H9 (cell line): ENCODE measurements around the gene ANKRD26. TPM values are rescaled to one million over a fixed set of nuclear protein-coding genes. Genes with fewer than 3 reads are reported as not detected.

Source experiments
- DNase-seq: peaks from one replicate; pipeline ENCODE4 v3.0.0-alpha.2; 2017
- H2AFZ ChIP-seq: one replicate; pipeline ENCODE4 v1.6.1; 2013; ENCODE audit warnings: mild to moderate bottlenecking, low read length, control low read depth, moderate library complexity
- H2AK5ac ChIP-seq: 2 replicates; pipeline ENCODE4 v1.6.1; 2013; ENCODE audit warnings: low read length, control low read depth, mixed read lengths; ENCODE audit not compliant: insufficient read length
- H2BK120ac ChIP-seq: one replicate; pipeline ENCODE4 v1.6.1; 2013; ENCODE audit warnings: low read depth, mild to moderate bottlenecking, low read length, control low read depth, inconsistent platforms; ENCODE audit not compliant: poor library complexity, severe bottlenecking
- H2BK12ac ChIP-seq: 2 replicates; pipeline ENCODE4 v1.6.1; 2013; ENCODE audit warnings: low read length, control low read depth, mixed read lengths, low read depth; ENCODE audit not compliant: insufficient read length
- H2BK15ac ChIP-seq: 2 replicates; pipeline ENCODE4 v1.6.1; 2013; ENCODE audit warnings: low read depth, low read length, control low read depth
- H2BK20ac ChIP-seq: one replicate; pipeline ENCODE4 v1.6.1; 2013; ENCODE audit warnings: low read depth, mild to moderate bottlenecking, low read length, control low read depth, inconsistent platforms; ENCODE audit not compliant: poor library complexity, severe bottlenecking
- H2BK5ac ChIP-seq: 2 replicates; pipeline ENCODE4 v1.6.1; 2013; ENCODE audit warnings: low read length, control low read depth, mixed read lengths; ENCODE audit not compliant: insufficient read length
- H3K14ac ChIP-seq: 2 replicates; pipeline ENCODE4 v1.6.1; 2013; ENCODE audit warnings: low read length, control low read depth; ENCODE audit not compliant: insufficient read depth
- H3K18ac ChIP-seq: 2 replicates; pipeline ENCODE4 v1.6.1; 2013; ENCODE audit warnings: low read depth, mild to moderate bottlenecking, mixed read lengths, low read length, control low read depth; ENCODE audit not compliant: insufficient read length
- H3K23ac ChIP-seq: 2 replicates; pipeline ENCODE4 v1.6.1; 2013; ENCODE audit warnings: low read length, control low read depth, mixed read lengths, low read depth; ENCODE audit not compliant: insufficient read length
- H3K23me2 ChIP-seq: 2 replicates; pipeline ENCODE4 v1.6.1; 2013; ENCODE audit warnings: low read depth, mild to moderate bottlenecking, mixed read lengths, low read length, control low read depth; ENCODE audit not compliant: insufficient read length, poor library complexity, severe bottlenecking
- H3K27ac ChIP-seq: 2 replicates; pipeline ENCODE4 v1.5.1; 2013; ENCODE audit warnings: low read length, control low read depth, mixed read lengths, low read depth; ENCODE audit not compliant: insufficient read length
- H3K27me3 ChIP-seq: 2 replicates; pipeline ENCODE4 v1.6.1; 2013; ENCODE audit warnings: low read length, control low read depth, inconsistent platforms; ENCODE audit not compliant: insufficient read depth
- H3K4ac ChIP-seq: 2 replicates; pipeline ENCODE4 v1.6.1; 2013; ENCODE audit warnings: low read depth, mild to moderate bottlenecking, control low read depth, inconsistent platforms, low read length, moderate library complexity
- H3K4me1 ChIP-seq: 2 replicates; pipeline ENCODE4 v1.6.1; 2013; ENCODE audit warnings: low read length, control low read depth, inconsistent platforms; ENCODE audit not compliant: insufficient read depth
- H3K4me2 ChIP-seq: 2 replicates; pipeline ENCODE4 v1.6.1; 2013; ENCODE audit warnings: low read length, control low read depth, mixed read lengths; ENCODE audit not compliant: insufficient read length, insufficient read depth
- H3K56ac ChIP-seq: 2 replicates; pipeline ENCODE4 v1.6.1; 2013; ENCODE audit warnings: low read depth, mild to moderate bottlenecking, mixed read lengths, low read length, control low read depth; ENCODE audit not compliant: insufficient read length
- H3K79me1 ChIP-seq: 2 replicates; pipeline ENCODE4 v1.6.1; 2013; ENCODE audit warnings: low read depth, mild to moderate bottlenecking, moderate library complexity, low read length, control low read depth, inconsistent platforms; ENCODE audit not compliant: insufficient read depth, poor library complexity, severe bottlenecking
- H3K79me2 ChIP-seq: 2 replicates; pipeline ENCODE4 v1.6.1; 2013; ENCODE audit warnings: low read length, control low read depth, inconsistent platforms; ENCODE audit not compliant: insufficient read depth
- H3K9ac ChIP-seq: 2 replicates; pipeline ENCODE4 v1.6.1; 2013; ENCODE audit warnings: low read length, control low read depth, mixed read lengths; ENCODE audit not compliant: insufficient read length; ENCODE audit errors: extremely low read depth
- H3K9me3 ChIP-seq: one replicate; pipeline ENCODE4 v1.6.1; 2013; ENCODE audit warnings: low read depth, low read length, inconsistent platforms; ENCODE audit not compliant: control insufficient read depth
- H3T11ph ChIP-seq: one replicate; pipeline ENCODE4 v1.6.1; 2013; ENCODE audit warnings: mild to moderate bottlenecking, low read length, control low read depth, inconsistent platforms
- H4K20me1 ChIP-seq: one replicate; pipeline ENCODE4 v1.6.1; 2013; ENCODE audit not compliant: control insufficient read depth, insufficient read length, insufficient read depth
- H4K5ac ChIP-seq: 2 replicates; pipeline ENCODE4 v1.6.1; 2013; ENCODE audit warnings: low read depth, mild to moderate bottlenecking, mixed read lengths, low read length, control low read depth; ENCODE audit not compliant: insufficient read length
- H4K8ac ChIP-seq: replicated peaks from 2 replicates; pipeline ENCODE4 v1.6.1; 2013; ENCODE audit warnings: low read length, control low read depth, mixed read lengths, low read depth; ENCODE audit not compliant: insufficient read length
- H4K91ac ChIP-seq: 2 replicates; pipeline ENCODE4 v1.6.1; 2013; ENCODE audit warnings: low read depth, mild to moderate bottlenecking, moderate library complexity, mixed read lengths, low read length, control low read depth; ENCODE audit not compliant: insufficient read length
- H3K27ac Mint-ChIP-seq, 3 experiments: 2 replicates in 2 of 3; 3 replicates in 1 of 3; pipeline ENCODE4 v1.8.0; 2020 to 2021; ENCODE audit warnings: mixed read lengths in 3 of 3, mild to moderate bottlenecking in 1 of 3, moderate library complexity in 1 of 3
- H3K27me3 Mint-ChIP-seq: 2 replicates; pipeline ENCODE4 v1.8.0; 2021; ENCODE audit warnings: low read depth, mild to moderate bottlenecking, moderate library complexity, mixed read lengths
- H3K36me3 Mint-ChIP-seq, 3 experiments: 2 replicates in 2 of 3; 3 replicates in 1 of 3; pipeline ENCODE4 v1.8.0; 2020 to 2021; ENCODE audit warnings: low read depth in 3 of 3, mixed read lengths in 3 of 3; ENCODE audit not compliant: insufficient read depth in 1 of 3
- H3K4me1 Mint-ChIP-seq, 2 experiments: 2 replicates each; pipeline ENCODE4 v1.8.0; 2020; ENCODE audit warnings: mixed read lengths in 2 of 2
- H3K4me3 Mint-ChIP-seq, 2 experiments: 2 replicates in 1 of 2; 3 replicates in 1 of 2; pipeline ENCODE4 v1.8.0; 2020 to 2021; ENCODE audit warnings: mild to moderate bottlenecking in 2 of 2, mixed read lengths in 2 of 2, moderate library complexity in 1 of 2
- H3K9me3 Mint-ChIP-seq, 2 experiments: 2 replicates in 1 of 2; 3 replicates in 1 of 2; pipeline ENCODE4 v1.8.0; 2020; ENCODE audit warnings: mild to moderate bottlenecking in 2 of 2, mixed read lengths in 2 of 2, moderate library complexity in 1 of 2
- WGBS: extraction: QIAGEN DNeasy Blood & Tissue Kit; methylation state at CpG from one replicate; pipeline ENCODE4 v1.1.7; 2013; ENCODE audit warnings: missing lambda C conversion rate, low lambda C conversion rate, mixed read lengths; ENCODE audit not compliant: insufficient read length; ENCODE audit errors: extremely low coverage; 5-methylcytosine and 5-hydroxymethylcytosine counted together
- total RNA-seq: library from RNA; stranded (reverse); gene quantifications from 2 replicates; pipeline ENCODE4 v1.2.1, GENCODE V29; 2021
- TF ChIP-seq, protein P1 (sequence below): fragments of 200-600 bp; sonication (generic); conservative IDR thresholded peaks from 3 replicates; pipeline ENCODE4 v1.8.0; 2021; ENCODE audit warnings: antibody characterized with exemption, mild to moderate bottlenecking

ANKRD26 gene
- total RNA-seq, 1 experiment from 2014 or later: 9.4 TPM

DNA sequence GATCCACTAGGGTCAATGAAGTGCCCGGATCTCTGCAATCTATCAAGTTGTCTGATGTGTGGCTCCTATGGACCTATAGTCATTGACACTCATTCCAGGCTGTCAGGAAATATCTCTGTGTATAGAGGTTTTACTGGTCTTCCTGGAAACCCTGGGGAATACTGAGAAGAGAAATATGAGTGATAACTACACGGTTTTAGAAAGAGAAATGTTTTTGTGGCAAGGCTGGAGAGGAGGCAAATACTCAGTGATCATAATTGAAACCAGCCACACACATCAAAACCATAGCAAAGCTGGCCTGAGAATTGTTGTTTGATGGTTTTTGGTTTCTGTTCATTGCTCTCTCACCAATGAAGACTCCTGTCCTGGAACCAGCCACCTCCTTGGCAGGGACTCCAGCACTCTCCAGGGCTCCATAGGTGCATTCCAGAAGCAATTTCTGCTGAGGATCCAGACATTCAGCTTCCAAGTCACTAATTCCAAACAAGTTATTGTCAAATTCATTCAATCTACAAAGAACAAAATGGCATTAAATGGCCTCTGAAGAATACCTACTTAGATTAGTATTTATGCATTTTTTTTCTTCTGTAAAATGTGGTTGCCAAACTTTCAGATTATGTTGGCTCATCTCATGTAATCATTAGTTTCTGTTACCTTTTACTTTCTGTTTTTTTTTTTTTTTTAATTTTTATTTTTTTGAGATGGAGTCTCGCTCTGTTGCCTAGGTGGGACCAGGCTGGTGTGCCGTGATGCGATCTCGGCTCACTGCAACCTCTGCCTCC lies 131.0 kb downstream of the ANKRD26 start:
- TF ChIP-seq, protein P1, sequence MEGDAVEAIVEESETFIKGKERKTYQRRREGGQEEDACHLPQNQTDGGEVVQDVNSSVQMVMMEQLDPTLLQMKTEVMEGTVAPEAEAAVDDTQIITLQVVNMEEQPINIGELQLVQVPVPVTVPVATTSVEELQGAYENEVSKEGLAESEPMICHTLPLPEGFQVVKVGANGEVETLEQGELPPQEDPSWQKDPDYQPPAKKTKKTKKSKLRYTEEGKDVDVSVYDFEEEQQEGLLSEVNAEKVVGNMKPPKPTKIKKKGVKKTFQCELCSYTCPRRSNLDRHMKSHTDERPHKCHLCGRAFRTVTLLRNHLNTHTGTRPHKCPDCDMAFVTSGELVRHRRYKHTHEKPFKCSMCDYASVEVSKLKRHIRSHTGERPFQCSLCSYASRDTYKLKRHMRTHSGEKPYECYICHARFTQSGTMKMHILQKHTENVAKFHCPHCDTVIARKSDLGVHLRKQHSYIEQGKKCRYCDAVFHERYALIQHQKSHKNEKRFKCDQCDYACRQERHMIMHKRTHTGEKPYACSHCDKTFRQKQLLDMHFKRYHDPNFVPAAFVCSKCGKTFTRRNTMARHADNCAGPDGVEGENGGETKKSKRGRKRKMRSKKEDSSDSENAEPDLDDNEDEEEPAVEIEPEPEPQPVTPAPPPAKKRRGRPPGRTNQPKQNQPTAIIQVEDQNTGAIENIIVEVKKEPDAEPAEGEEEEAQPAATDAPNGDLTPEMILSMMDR: no peak
- H3K4me1 ChIP-seq: no peaks in the 10 kb centered on the region
- Mint-ChIP-seq H3K4me1 (no peaks in the 10 kb centered on the region), H3K27ac (no peak overlapping the region; a peak in 1 of 7 replicates), H3K4me3 (no peak overlapping the region), H3K9me3 (no peaks in the 10 kb centered on the region; a peak in 1 of 5 replicates), H3K36me3 (peaks cover 5 to 8% (median 7%) of the 10 kb centered on the region in 3 experiments; a peak in 5 of 7 replicates), H3K27me3 (no peaks in the 10 kb centered on the region)
- no peak overlapping the region for H2BK20ac ChIP-seq
- no peaks in the 10 kb centered on the region for H3K79me2 ChIP-seq
- H3K56ac ChIP-seq: no peak overlapping the region
- no peaks in the 10 kb centered on the region for H3K23me2 ChIP-seq
- no peak overlapping the region for H3K18ac ChIP-seq
- H2AFZ ChIP-seq: no peak overlapping the region
- H3T11ph ChIP-seq: no peak overlapping the region
- no peaks in the 10 kb centered on the region for H4K20me1 ChIP-seq
- no peak overlapping the region for H3K14ac ChIP-seq
- H3K27ac ChIP-seq: no peak overlapping the region
- no peak overlapping the region for H4K5ac ChIP-seq
- no peak overlapping the region for H3K4me2 ChIP-seq
- no CpG with 5 or more reads among the region's 6 CpGs for WGBS
- no peak overlapping the region for H2AK5ac ChIP-seq
- H2BK120ac ChIP-seq: no peak overlapping the region
- H3K79me1 ChIP-seq: no peaks in the 10 kb centered on the region
- no peak overlapping the region for H3K23ac ChIP-seq
- H3K9me3 ChIP-seq: no peaks in the 10 kb centered on the region
- no peak overlapping the region for H4K91ac ChIP-seq
- no peak overlapping the region for H3K9ac ChIP-seq
- H2BK15ac ChIP-seq: no peak overlapping the region
- no peak overlapping the region for H4K8ac ChIP-seq
- DNase-seq: no peak
- H3K27me3 ChIP-seq: no peaks in the 10 kb centered on the region
- no peak overlapping the region for H2BK5ac ChIP-seq
- H3K4ac ChIP-seq: no peak overlapping the region
- no peak overlapping the region for H2BK12ac ChIP-seq
